OCI-M2 (cell line): ENCODE measurements around the gene RALBP1.
"Not testable (repeated sequence)": the region's sequence is repeated elsewhere in the genome, so short reads cannot be mapped to it uniquely, and the experiment has no call there.

ENCODE experiments used
- DNase-seq: peaks from one replicate; lab custom pipeline; 2025; ENCODE audit not compliant: unreplicated experiment; lab: John Stamatoyannopoulos, UW

The RALBP1 gene

DNA sequence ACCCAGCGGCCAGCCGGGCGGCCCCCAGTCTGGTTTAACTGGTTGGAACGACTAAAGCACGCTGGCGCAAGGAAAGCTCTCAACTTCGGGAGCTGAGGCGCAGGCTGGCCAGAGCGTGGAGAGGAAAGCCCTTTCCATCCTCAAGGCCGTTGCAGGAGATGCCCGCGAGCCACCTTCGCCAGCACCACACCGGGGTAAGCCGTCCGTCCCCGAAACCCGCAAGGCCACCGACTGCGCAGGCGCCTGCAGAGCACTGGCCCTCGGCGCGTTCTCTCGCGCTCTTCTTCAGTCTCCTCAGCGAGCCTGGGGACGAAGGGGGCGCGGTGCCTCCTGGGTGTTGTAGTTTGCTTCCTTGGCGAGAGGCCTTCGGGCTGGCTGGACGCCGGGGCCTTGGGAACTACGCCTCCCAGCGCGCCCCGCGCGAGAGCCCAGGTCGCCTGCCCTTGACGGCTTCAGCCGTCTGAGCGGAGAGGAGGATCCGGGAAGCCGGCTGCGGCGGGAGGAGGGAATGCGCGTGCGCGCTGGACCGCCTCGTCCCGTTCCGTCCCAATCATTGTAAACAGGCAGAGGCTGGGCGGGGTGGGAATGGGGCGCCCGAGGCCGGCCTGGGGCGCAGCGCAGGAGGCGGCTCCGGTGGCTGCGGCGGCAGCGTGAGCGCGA is at the start of gene RALBP1:
Gene RALBP1 (plus strand): TSS at position 531 of the 660 bp plus-strand sequence. CDS start 37,533 bp downstream, outside the sequence.
- DNase-seq, result peak; percentile 73

DNA sequence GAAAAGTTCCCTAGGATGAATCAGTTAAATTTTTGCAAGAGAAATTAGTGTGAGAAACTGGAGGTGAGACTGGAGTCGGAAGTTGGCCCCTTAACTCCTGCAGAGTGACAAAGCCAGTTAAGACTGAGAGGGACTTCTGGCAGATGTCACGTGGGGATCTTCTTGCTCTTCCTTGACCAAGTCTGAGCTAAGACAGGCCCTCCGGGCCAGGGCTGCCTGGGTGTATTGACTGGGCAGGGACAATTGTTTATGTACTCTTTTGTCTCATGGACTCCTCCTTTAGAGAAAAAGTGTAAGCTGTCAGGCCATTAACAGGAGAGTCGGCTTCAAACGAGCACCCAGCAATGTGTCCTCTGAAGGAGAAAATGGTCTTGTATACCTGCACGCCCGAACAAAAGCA is 48.6 kb upstream of the RALBP1 start:
- DNase-seq, result no peak

DNA sequence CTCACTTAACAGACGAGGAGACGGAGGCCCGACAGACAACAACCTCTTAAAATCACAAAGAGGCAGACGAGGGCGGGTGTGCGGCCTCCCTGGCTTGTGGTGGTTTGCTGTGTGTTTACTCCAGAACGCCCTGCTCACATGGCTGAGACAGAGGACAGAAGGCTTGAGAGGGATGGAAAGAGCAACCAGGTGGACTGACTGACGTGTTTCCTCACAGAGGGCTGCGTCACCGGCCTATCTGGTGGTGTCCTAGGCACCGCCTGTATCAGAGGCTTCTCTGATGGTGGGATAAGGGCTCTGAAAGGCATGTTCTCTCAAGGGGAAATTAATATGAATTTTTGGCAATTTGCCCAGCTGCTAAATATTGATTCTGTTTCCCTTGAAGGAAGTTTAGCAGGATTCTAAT is 47.0 kb upstream of the RALBP1 start:
- no peak for DNase-seq

DNA sequence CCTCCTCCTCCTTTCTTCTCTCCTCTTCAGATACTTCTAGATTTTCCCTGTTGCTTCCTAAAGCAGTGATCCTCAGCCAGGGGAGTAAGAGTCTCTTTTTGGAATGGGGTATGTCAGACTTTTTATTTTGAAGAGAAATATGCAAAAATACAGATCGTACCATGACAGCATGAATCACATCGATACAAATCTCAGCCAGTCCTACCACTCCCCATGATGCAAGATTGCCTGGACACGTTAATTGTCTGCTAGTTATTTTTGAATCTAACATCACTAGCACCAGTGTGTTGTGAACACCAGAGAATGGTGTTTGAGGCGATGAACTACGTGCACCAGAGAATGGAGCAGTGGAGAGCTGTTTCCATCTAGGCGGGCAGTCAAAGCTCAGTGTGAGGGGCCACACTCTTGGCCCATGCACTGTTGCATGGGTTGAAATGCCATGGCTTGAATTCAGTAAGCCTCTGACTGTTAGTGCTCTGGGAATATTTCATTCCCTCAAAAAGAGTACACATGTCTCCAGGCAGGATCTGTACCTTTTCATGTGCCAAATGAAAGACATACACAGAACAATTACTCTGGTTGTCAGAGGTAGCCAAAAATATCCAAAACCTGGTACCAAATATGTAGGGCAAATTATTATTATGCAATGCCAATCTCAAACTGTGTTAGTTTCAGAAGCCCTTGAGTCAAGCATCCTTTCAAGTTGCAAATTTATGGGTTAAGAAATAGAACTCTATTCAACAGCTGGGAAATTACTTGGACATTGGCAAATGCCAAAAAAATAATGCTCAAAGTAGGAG is 46.3 kb upstream of the RALBP1 start:
- no peak for DNase-seq

DNA sequence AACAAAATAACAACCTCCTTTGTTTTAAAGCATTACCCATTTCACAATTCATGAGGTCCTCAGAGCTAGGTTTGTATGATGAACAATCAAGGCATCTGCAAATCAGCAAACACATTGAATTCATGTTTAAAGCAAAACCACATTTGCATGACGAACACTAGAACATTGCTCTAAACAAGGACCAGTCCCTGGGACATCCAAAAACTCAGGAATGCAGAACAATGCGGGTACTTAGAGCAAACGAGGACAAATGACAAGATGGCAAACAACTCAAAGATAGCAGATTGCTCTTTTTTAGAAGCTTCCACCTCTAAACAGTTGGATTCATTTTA is 45.7 kb upstream of the RALBP1 start:
- no peak for DNase-seq

DNA sequence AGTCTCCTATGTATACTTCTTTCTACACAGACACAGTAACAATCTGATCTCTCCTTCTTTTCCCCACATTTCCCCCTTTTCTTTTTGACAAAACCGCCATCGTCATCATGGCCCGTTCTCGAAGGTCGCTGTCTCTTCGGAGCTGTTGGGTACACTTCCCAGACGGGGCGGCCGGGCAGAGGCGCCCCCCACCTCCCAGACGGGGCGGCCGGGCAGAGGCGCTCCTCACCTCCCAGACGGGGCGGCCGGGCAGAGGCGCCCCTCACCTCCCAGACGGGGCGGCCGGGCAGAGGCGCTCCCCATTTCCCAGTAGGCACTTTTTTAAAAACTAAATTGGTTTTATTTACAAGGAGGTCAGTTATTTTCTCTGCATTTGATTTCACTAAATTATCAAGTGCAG is 45.0 kb upstream of the RALBP1 start:
- not testable (repeated sequence) for DNase-seq

DNA sequence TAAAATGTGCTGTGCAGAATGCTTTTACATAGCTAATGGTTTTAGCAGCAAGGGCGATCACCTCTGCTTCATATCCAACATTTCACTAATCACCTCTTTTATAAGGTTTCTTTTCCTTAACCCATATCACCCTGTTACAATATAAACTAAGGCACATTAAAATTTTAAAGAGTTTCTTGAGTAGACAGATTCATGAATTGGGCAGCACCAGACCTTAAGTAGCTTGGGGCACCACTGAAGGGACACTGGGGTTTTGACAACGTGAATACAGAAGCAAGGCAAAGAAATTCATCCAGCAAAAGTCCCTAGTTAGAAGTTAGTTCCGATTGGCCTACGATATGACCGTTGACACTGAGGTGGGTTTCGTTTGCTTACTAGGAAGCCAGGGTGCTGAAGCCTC is 44.0 kb upstream of the RALBP1 start:
- DNase-seq, result no peak

DNA sequence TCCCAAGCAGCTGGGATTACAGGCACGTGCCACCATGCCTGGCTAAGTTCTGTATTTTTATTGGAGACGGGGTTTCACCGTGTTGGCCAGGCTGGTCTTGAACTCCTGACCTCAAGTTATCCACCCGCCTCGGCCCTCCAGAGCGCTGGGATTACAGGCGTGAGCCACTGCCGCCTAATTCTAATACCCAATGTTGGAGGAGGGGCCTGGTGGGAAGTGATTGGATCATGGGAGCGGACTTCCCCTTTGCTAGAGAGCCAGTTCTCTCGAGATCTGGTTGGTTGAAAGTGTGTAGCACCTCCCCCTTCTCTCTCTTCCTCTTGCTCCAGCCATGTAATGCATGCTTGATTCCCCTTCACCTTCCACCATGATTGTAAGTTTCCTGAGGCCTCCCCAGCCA is 42.2 kb upstream of the RALBP1 start:
- not testable (repeated sequence) for DNase-seq

DNA sequence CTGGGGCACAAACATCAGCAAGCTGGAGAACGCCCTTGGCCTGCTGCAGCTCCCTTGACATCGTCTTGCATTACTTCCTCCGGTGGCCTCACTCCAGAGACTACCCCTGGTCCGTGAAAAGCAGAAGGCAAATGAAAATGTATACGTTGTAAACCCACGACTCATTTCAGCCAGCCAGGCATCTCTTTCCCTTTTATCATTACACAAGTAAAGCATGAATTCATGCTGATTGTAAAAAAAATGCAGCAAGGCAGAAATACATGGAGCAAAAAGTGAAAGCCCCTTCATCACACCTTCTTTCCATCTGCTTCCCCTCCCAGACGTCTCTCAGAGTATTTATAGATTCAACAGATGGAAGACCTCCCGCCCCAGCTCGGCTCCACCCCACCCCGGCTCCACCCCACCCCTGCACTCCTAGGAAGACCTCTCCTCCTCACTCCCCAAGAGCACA is 41.6 kb upstream of the RALBP1 start:
- no peak for DNase-seq

DNA sequence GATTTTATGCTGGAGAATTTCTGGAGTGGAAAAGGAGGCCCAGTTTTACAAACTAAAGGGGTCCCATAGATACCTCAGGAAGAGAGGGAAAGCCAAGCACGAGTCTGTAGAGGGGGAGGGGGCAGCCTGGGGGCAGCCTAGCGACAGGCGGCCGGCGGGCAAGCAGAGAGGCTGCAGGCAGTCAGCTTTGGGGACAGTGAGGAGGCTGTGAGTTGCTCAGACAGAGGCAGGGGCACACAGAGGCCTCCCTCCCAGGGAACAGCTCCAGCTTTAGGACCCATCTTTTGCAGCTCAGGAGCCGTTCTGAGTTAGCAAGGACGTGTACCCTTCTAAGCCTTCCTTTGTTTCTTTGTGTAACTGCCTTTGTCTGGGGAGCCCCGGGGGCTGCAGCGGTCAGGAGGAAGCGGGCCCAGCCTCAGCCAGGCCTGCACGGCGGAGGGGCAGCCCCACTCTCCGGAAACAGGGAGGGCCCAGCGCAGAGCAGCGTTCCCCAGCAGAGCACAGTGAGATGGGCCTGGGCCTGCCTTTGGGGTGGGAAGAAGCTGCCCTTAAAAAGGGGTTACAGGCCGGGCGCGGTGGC is 41.1 kb upstream of the RALBP1 start:
- DNase-seq, result no peak

DNA sequence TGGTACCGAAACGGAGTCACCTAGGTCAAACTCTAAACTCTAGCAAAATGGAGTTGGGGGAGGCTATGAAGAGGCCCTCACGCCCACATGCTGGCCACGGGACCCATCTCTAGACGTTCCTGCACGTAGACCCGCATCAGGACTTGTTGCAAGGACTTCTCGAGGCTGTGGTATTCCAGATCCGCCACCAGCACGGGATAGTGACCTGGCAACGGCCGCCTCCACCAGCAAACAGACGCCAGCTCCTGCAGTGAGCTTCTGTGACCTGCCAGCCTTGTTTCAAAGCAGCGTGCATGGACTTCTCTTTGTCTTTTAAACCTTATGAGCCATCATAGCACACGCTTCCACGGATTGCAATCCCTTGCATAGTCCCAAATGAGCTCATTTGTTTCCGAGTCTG is 40.3 kb upstream of the RALBP1 start:
- no peak for DNase-seq

DNA sequence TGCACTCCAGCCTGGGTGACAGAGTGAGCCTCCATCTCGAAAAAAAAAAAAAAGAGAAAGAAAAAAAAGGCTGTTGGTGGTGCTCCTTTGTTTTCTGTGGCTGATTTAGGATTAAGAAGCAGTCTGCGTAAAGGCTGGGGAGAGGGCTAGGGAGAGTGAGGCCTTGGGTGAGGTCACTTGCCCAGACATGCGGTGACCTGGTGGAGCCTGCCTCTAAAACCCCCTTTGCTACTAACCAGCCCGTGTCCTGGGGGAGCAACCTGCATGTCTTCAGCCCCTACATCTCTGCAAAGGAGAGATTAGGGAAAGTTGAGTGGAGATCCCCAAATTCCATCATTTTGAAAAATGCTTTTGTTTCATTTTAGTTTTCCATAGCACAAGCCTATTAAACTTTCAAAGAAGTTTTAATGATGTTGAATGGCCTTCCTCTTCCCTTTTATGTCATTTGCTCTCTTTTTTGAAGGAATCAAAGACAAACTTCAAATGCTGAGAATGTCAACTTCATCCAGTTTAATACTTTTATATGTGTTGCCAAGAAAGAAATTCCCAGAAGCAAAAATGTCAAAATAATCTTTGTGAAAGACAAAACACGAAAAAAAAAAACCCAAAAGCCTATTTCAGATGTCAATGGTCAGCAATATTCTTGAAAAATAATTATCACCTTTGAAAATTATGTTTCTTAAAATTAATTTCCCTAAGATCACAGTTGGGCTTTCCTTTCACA is 38.9 kb upstream of the RALBP1 start:
- DNase-seq, result no peak

DNA sequence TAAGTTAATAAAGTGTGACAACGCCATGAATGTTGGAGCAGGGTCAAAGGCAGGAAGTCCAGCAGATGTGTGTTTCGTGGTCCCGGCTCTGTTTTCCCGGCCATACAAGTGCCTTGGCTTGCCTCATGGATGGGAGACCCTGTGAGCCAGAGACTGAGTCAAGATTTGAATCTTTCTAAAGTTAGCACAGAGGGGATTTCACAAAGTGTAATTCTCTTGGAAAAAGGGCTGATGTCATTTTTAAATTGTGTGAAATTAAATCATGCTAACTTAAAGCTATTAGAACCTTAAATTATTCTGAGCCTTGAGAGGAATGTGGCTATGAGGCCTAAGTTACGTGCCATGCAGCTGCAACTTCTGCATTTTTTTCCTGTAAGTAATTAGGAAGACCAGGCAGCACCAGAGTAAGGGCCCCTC is 38.3 kb upstream of the RALBP1 start:
- DNase-seq, result no peak

DNA sequence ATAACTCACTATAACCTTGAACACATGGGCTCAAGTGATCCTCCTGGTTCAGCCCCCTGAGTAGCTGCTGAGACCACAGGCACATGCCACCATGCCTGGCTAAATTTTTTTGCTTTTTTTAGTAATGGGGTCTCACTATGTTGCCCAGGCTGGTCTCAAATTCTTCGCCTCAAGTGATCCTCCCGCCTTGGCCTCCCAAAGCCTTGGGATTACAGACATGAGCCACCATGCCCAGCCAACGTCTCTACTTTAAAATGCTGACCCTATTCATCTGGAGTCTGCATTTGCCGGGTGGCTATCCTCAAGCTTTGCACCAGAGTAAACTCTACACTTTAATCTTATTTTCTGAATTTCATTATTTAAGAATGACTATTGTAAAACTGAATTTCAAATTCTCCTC is 37.6 kb upstream of the RALBP1 start:
- no peak for DNase-seq

DNA sequence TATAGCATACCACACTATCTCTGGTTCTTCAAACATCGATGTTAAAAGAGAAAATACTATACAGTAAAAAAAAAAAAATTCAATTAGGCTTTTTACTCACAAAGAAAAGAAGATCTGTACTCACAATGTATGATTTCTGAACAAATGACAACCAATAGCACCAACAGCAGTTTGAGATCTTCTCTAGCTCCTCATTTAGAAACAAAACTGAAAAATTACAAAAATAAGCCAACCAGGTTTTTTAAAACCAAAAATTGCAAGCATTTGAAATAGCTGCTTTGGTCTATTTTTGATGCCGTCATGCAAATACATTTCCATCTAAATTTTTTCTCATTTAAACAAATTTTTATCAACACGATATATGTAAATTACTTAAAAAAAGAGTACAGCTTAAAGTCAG is 34.3 kb upstream of the RALBP1 start:
- DNase-seq, result no peak

DNA sequence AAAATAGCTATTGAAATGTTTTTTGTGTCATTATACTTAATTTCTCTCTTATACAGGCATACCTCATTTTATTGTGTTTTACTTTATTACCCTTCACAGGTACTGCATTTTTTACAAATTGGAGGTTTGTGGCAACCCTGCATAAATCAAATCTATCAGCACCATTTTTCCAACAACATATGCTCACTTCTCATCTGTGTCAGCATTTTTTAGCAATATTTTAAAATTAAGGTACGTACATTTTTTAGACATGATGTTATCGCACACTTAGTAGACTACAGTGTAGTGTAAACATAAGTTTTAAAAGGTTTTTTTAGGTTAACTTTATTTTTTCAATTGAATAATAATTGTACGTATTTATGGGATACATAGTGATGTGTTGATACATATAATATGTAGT is 30.8 kb upstream of the RALBP1 start:
- no peak for DNase-seq

DNA sequence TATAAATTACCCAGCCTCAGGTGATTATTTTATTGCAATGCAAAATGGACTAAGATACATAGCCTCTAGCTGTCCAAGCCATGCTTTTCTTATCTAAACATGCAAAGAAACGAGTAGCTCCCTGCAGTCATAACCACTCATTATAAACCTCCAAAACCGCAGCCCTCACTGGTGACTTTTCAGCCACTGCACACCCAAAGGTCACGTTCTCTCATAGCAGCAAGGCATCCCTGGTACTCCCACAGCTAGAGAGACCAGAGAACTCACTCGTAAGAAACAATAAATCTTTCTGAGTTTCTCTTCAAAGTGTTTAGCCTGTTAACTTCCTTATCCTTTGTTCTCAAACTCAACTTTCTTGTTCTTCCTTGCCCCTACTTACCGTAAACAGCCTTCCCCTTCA is 28.5 kb upstream of the RALBP1 start:
- no peak for DNase-seq

DNA sequence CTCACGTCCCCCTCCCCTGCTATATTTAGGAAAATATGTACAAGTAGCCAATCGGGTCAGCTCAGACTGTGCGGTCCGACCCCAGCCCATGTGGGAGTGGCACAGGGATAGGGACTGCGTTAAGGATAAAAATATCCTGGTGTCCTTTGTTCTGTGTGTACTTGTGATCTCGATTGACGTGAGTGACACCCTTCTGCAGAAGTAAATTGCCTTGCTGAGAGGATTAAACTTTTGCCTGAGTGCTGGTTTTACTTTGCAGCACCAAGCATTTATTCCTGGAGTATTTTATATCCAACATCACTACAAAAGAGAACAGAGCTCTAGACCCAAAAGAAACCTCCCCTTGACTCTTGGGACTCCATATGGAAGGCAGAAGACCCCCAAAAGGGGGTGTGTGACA is 28.0 kb upstream of the RALBP1 start:
- DNase-seq, result no peak

DNA sequence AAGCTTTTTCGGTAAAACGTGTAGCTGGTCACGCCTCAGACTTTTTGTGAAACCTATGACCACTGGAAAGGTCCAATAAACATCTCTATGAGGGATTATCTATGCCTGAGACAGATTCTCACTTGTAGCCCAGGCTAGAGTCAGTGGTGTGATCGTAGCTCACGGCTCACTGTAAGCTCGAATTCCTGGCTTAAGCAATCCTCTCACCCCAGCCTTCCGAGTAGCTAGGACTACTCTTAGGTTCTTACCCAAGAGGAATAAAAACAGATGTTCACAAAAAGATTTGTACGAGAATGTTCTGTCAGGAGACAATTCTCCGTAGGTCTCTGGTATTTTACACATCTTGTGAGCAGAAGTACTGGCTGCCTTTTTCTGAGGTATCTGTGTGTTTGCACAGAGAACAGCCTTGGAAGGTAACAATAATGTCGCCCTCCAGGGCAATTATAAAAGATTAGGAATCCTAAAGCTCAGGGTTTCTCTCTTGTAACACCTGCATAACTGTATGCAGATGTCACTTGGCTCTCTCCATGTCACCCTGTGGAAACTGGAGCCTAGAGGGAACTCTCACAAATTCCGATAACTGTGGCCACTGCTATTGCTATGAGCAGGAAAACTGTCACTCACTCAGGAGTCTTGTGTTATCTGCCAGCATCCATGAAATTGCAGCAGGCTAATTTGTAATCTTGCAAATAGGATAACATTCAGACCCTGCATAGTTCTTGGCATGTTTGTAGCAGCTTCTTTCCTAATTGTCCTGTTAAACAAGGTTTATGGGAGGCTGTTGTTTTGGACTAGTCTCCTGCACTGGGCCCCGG is 25.5 kb upstream of the RALBP1 start:
- no peak for DNase-seq

DNA sequence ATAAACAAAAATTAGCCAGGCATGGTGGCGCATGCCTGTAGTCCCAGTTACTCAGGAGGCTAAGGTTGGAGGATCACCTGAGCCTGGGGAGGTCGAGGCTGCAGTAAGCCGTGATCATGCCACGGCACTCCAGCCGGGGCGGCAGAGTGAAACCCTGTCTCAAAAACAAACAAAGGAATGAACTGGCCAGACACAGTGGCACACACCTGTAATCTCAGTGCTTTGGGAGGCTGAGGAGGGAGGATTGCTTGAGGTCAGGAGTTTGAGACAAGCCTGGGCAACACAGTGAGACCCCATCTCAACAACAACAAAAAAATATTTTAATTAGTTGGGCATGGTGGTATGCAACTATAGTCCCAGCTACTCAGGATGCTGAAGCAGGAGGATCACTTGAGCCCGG is 24.4 kb upstream of the RALBP1 start:
- not testable (repeated sequence) for DNase-seq

DNA sequence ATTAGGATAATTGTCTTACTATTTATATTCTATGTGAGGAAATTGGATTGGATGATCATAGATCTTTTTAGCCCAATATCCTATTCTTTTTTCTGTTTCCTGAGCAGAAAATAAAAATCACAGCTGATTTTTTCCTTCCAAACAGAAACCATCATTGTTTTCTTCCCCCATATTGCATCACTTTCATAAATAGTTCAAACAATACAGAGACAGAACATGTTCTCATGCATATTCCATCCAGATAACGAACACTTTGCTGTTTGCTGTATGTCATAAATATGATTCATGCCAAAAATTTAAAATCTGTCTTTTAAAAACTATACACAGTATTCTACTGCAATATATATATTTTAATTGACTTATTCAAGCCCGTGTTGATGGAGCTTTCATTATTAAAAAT is 22.0 kb upstream of the RALBP1 start:
- DNase-seq, result no peak
